Stimulated activated CD8-positive, alpha-beta memory T cell treated with anti-CD3 and anti-CD28 coated beads, Interleukin-4, amount 100 ng/mL, for 48 hours (primary cell): ENCODE data around the gene CACNA2D1.

Experiments
- DNase-seq: peaks from one replicate; pipeline ENCODE4 v3.0.0-alpha.2; 2020

The CACNA2D1 gene

DNA sequence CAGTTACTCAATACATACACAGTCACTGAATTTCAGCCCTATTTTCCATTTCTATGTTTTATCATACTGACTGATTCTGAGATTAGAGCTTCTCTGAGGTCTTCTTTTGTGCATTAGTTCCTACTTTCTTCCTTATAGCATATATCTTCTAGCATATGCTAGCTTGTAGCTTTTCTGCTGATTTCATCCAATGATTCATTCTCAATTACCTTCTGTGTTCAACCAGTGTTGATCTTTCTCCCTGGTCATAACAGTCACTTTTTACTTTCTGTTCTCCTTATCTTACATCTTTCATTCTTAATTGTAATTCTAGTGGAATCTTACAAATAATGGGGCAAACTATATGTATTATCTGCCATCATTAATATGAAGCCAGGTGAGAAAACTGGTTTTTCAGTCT, 514.2 kb downstream of the CACNA2D1 start:
- DNase-seq, result no peak

DNA sequence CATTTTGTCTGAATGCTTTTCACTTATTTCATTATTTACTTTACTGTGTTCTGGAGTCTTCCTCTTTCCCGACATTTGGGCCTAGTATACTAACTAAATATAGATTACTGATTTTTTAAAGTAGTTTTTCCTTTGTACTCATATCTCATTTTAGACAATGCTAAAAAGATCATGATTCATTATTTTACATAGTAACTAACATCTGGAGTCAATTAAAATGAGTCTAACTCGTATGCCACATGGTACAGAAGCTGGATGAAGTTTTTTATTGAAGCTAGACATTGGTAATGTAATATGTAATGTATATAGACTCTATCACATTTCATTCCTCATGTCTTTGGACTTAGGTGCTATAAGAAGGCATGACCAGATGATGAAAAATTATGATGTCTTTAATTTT, 517.4 kb downstream of the CACNA2D1 start:
- DNase-seq, result no peak

GRCh38 chr7:81925530-81925929, 518.0 kb downstream of the CACNA2D1 start:
- DNase-seq, result no peak

DNA sequence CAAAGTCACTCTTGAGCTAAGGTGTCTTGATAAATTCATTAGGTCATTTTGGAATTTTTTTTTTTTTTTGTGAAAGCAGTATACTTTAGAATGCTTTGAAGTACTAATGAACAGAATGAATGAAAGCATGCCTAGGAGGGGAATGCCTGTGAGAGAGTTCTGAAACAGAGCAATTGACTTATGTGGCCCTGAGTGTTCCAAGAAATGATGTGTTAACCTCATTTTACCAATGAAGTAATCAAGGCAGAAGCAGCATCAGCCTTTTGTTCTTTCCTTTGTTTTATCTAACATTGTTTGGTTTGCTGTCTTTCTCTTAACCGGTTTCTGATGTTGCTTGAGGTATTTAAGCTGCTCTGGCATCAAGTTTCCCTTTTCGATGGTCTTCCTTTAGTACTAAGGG, 519.1 kb downstream of the CACNA2D1 start:
- no peak for DNase-seq

GRCh38 chr7:81919494-81919893, 524.1 kb downstream of the CACNA2D1 start:
- no peak for DNase-seq

GRCh38 chr7:81908220-81908619, 535.4 kb downstream of the CACNA2D1 start:
- DNase-seq, result no peak

GRCh38 chr7:81903115-81903514, 540.5 kb downstream of the CACNA2D1 start:
- DNase-seq, result no peak

DNA sequence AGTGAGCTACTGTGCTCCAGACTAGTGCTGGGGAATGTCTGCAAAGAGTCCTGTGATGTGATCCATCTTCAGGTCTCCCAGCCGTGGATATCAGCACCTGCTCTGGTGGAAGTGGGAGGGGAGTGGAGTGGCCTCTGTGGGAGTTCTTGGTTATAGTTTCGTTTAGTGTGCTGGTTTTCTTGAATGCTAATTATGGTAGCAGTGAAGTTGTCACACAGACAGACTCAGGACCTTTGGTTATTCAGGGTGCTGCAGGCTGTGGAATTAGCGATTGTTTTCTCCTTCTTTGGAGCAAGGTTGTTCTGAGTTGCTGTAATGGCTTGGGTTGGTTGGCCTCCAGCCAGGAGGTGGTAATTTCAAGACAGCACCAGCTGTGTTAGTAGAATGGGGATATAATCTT, 541.0 kb downstream of the CACNA2D1 start:
- DNase-seq, result no peak
